GM19239 (cell line): ENCODE results near the gene AKAP12.
"Not testable (repeated sequence)": the region's sequence is repeated elsewhere in the genome, so short reads cannot be mapped to it uniquely, and the experiment has no call there.

ENCODE experiments used
- DNase-seq: peaks from one replicate; pipeline ENCODE4 v3.0.0; 2011; ENCODE audit warnings: low spot score; ENCODE audit not compliant: insufficient read length
- FAIRE-seq: peaks from 2 replicates; lab custom pipeline; 2011; peaks lifted over from hg19 to GRCh38; lab: Jason Lieb, UNC

AKAP12 gene

GRCh38 chr6:151372164-151372563 is 132.4 kb downstream of the AKAP12 start:
- FAIRE-seq = no peak

DNA sequence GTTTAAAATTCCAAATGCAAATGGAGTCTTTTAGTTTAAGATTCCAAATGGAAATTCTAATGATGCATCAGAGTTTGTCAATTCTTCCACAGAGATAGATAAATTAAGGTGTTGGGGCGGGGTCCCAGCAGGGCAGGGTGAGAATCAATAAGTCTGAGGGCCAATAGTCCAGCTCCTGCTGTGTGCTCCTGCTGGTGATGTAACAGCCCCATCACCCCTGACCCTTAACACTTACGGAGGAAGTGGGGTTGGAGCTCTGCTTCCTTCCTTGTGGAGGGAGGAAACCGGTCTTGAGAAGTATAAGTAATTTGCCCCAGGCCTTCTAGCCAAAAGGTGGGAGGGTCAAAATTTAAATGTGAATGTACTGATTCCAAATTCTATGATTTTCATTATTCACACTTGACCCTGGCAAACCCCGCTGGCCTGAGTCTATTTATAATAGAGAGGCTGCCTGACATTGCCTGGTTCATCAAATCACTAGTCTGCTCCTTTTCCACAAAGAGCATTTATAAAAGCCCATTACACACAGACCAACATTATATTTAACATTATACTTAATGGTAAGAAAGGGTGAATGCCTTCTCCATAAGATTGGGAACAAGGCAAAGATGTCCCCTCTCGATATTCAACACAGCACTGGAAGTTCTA is 134.4 kb downstream of the AKAP12 start:
- DNase-seq (no peak), FAIRE-seq (no peak)

More at GRCh38 chr6:151372164-151372563, 132.4 kb downstream of the AKAP12 start:
- DNase-seq = no peak

DNA sequence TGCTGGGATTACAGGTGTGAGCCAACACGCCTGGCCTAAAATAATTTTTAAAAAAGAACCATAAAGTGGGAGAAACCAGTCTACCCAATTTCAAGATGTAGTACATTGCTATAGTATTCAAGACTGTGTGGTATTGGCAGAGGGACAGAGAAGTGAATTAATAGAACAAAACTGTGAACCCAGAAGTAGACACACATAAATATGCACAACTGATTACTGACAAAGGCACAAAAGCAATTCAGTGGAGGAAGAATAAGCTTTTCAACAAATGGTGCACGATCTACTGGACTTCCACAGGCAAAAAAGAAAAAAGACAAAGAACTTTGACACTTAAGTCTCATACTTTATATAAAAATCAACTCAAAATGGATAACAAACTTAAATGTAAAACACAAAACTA is 136.1 kb downstream of the AKAP12 start:
- no peak for FAIRE-seq
- DNase-seq = no peak

DNA sequence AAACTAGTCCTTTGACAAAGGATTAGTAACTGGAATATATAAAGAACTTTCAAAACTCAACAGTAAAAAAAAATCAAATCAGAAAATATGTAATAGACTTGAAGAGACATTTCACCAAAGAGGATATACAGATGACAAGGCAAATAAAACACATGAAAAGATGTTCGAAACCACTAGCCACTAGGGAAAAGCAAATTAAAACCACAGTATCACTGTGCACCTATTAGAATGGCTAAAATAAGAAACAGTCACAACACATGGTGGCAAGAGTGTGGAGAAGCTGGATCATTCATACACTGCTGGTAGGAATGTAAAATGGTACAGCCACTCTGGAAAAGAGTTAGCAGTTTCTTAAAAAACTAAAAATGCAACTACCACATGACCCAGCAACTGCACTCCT is 136.7 kb downstream of the AKAP12 start:
- FAIRE-seq (peak; percentile 42), DNase-seq (no peak)

DNA sequence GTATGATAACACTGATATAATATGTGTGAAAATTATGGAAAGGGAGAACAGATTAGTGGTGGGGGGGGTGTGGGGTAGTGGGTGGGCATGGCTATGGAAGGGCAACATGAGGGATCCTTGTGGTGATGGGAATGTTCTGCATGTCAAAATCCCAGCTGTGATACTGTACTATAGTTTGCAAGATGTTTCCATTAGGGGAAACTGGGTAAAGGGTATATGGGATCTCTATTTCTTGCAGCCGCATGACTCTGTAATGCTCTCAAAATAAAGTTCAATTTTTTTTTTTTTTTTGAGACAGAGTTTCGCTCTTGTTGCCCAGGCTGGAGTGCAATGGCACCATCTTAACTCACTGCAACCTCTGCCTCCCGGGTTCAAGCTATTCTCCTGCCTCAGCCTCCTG is 137.3 kb downstream of the AKAP12 start:
- FAIRE-seq = no peak
- no peak for DNase-seq

GRCh38 chr6:151379933-151380847 is 140.4 kb downstream of the AKAP12 start:
- DNase-seq = no peak
- peak; percentile 85 for FAIRE-seq

GRCh38 chr6:151380848-151381205 is 141.1 kb downstream of the AKAP12 start:
- DNase-seq = no peak
- no peak for FAIRE-seq

DNA sequence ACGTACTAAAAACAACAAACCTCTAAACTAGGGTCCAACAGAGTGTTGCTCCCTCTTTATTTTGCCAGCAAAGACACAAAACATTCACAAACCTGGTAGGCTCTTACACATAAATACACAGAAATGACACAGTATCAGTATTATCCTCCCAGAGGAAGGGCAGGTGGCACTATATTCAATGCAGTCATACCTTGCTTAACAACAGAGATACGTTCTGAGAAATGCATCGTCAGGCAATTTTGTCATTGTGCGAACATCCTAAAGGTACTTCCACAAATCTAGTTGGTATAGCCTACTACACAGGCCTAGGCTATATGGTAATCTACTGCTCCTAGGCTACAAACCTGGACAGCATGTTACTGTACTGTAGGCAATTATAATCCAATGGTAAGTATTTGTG is 142.0 kb downstream of the AKAP12 start:
- no peak for FAIRE-seq

DNA sequence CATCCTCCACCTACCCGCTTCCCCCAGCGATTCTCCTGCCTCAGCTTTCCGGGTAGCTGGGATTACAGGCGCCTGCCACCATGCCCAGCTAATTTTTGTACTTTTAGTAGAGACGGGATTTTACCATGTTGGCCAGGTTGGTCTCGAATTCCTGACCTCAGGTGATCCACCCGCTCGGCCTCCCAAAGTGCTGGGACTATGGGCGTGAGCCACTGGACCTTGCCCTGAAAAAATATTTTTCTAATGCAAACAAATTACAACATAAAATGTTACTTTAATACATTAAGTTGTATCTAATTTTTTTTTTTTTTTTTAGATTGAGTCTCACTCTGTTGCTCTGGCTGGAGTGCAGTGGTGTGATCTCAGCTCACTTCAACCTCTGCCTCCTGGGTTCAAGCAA is 142.9 kb downstream of the AKAP12 start:
- not testable (repeated sequence) for DNase-seq, FAIRE-seq

More for the DNA sequence above, 142.0 kb downstream of the AKAP12 start:
- no peak for DNase-seq

GRCh38 chr6:151384151-151384550 is 144.4 kb downstream of the AKAP12 start:
- DNase-seq = no peak
- FAIRE-seq = no peak

- FAIRE-seq = peak; percentile 67
These were observed 145.4 kb downstream of the AKAP12 start for GRCh38 chr6:151385177-151385576.

GRCh38 chr6:151387175-151387970 is 147.6 kb downstream of the AKAP12 start:
- FAIRE-seq (no peak), DNase-seq (no peak)

More at GRCh38 chr6:151385177-151385576, 145.4 kb downstream of the AKAP12 start:
- DNase-seq = no peak

DNA sequence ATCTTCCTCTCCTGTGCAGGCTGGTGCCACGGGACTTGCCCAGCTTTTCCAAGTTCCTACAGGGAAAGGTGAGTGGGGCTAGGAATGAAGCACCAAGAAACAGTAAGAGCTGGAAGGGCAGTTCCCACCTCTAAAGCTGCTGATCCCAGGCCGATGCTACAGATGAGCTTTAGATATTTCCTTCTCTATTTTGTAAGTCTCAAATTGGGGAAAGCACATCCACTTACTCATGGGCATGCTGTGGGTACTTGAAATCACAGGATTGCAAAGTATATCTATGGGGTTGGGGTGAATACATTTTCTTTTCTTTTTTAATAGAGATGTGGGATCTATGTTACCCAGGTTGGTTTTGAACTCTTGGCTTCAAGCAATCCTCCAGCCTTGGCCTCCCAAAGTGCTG is 148.5 kb downstream of the AKAP12 start:
- FAIRE-seq (peak; percentile 31), DNase-seq (no peak)

GRCh38 chr6:151388997-151389617 is 149.3 kb downstream of the AKAP12 start:
- peak; percentile 53 for FAIRE-seq
- no peak for DNase-seq

DNA sequence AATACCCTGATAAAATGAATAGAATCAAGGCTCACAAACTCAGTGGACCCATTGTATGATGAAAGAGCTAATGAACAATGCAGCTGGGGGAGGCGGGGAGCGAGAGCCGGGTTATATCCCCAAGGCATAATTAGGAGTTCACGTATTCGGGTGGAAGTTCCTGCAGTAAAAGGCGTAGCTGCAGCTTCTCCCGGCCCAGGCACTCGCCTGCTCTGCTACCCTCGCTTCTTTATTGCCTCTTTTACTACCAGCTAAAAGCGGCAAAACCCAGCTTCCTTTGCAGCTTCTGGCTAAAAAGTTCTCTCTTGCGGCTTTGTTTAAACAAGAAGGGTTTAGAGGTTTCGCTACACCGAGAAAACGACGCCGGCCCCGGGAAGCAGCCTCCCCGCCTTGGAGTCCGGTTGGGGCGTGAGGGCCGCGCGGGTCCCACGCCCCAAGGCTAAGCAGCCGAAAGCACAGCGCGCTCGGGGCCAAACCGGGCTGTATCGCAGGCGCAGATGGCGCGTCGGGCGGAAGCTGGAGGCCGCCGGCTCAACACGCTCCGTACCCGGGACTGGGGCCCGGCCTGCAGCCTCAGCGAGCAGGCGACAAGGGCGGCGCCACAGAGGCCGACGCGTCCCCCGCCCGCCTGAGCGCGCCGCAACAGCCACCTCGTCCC is 150.0 kb downstream of the AKAP12 start:
- FAIRE-seq (no peak), DNase-seq (no peak)

GRCh38 chr6:151390276-151390850 is 150.6 kb downstream of the AKAP12 start:
- FAIRE-seq = peak; percentile 80
- peak; percentile 65 for DNase-seq

- DNase-seq (peak; percentile 26), FAIRE-seq (no peak)
These were observed 151.2 kb downstream of the AKAP12 start for GRCh38 chr6:151390851-151391470.

DNA sequence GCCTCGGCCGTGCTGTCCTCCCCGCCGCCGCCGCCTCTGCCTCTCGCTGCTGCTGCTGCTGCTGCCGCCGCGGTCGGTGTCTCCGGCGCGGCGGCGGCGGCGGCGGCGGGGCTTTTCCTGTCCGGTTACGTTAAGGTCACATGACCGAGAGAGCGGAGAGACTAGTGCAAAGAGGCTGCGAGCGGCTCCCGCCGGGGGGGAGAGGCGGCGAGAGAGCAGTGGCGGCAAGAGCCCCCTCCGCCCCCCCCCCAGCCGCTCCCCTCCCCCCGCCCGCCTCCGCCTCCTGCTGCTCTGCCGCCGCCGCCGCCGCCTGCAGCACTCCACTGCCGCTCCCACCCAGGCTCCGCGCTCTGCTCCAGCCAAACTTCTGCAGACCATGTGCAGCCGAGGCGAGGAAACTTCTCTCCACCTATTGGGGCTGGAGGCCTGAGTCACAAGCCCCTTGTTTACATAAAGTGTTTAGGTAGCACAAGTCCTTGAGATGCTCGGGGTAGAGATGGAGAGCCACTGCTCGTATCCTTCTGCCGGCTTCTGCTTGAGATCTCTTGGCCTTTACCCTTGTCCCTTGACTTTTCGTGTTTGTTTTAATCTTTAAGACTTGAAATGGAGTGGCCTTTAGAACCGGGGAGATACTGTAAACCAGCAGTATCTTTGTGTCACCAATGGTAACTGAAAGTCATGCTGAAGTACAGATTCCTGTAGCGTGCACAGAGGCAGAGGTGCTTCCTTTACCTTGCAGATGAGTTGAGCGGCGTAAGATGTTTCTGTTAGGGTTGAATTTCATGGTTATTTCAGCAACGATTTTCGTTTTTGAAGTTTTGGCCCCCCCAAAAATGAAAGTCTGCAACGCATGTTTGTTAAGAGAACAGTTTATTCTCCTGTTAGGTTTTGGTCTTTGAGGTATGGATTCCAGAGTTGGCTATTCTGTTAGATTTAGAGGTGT is 152.0 kb downstream of the AKAP12 start, which contains the start of gene ZBTB2:
TSS of gene ZBTB2 (minus strand) at position 89 of the 943 bp plus-strand sequence. CDS start 17,922 bp downstream, outside the sequence.
- DNase-seq (peak; percentile 21), FAIRE-seq (peak; percentile 87)
